Astrocyte (in vitro differentiated cells and primary cell): Measurements from ENCODE around the gene SENP1. TPM values are rescaled to one million over a fixed set of nuclear protein-coding genes. Genes with fewer than 3 reads are reported as not detected.
"Not testable (repeated sequence)": the region's sequence is repeated elsewhere in the genome, so short reads cannot be mapped to it uniquely, and the experiment has no call there.

Experiments
- DNase-seq: peaks from one replicate; pipeline ENCODE4 v3.0.0-alpha.2; 2010; ENCODE audit warnings: low read depth
- FAIRE-seq: peaks from 2 replicates; lab custom pipeline; 2011; peaks lifted over from hg19 to GRCh38; lab: Jason Lieb, UNC
- H2AFZ ChIP-seq: 2 replicates; pipeline ENCODE4 v1.6.0; 2012; ENCODE audit warnings: low read depth, low read length, inconsistent platforms
- H3K27ac ChIP-seq: 2 replicates; pipeline ENCODE4 v1.5.1; 2011; ENCODE audit warnings: low read depth, low read length, inconsistent platforms
- H3K27me3 ChIP-seq: 2 replicates; pipeline ENCODE4 v1.6.0; 2011; ENCODE audit warnings: low read length, inconsistent platforms; ENCODE audit not compliant: insufficient read depth
- H3K36me3 ChIP-seq: 2 replicates; pipeline ENCODE4 v1.5.1; 2011; ENCODE audit warnings: low read length, inconsistent platforms; ENCODE audit not compliant: insufficient read depth
- H3K4me1 ChIP-seq: 2 replicates; pipeline ENCODE4 v1.5.1; 2011; ENCODE audit warnings: low read length, inconsistent platforms; ENCODE audit not compliant: insufficient read depth
- H3K4me2 ChIP-seq: 2 replicates; pipeline ENCODE4 v1.6.0; 2012; ENCODE audit warnings: low read length, inconsistent platforms
- H3K4me3 ChIP-seq: 2 replicates; pipeline ENCODE4 v1.5.1; 2011; ENCODE audit warnings: low read depth, mild to moderate bottlenecking, low read length, inconsistent platforms; ENCODE audit not compliant: insufficient read depth
- H3K79me2 ChIP-seq: 2 replicates; pipeline ENCODE4 v1.6.0; 2012; ENCODE audit warnings: mild to moderate bottlenecking, low read length, inconsistent platforms; ENCODE audit not compliant: insufficient read depth
- H3K9ac ChIP-seq: 2 replicates; pipeline ENCODE4 v1.6.0; 2012; ENCODE audit warnings: mild to moderate bottlenecking, low read length, inconsistent platforms
- H3K9me3 ChIP-seq: 2 replicates; pipeline ENCODE4 v1.5.1; 2012; ENCODE audit warnings: low read depth, mild to moderate bottlenecking, low read length, inconsistent platforms; ENCODE audit not compliant: insufficient read depth
- H4K20me1 ChIP-seq: 2 replicates; pipeline ENCODE4 v1.6.0; 2012; ENCODE audit warnings: low read length, inconsistent platforms; ENCODE audit not compliant: insufficient read depth
- H3K27ac Mint-ChIP-seq: one replicate; pipeline ENCODE4 v1.8.0; 2021; ENCODE audit warnings: mild to moderate bottlenecking, mixed read lengths; ENCODE audit not compliant: unreplicated experiment
- H3K27me3 Mint-ChIP-seq: one replicate; pipeline ENCODE4 v1.8.0; 2021; ENCODE audit warnings: low read depth, mixed read lengths; ENCODE audit not compliant: unreplicated experiment
- H3K36me3 Mint-ChIP-seq: one replicate; pipeline ENCODE4 v1.8.0; 2021; ENCODE audit warnings: low read depth, mixed read lengths; ENCODE audit not compliant: unreplicated experiment
- H3K4me1 Mint-ChIP-seq: one replicate; pipeline ENCODE4 v1.8.0; 2021; ENCODE audit warnings: low read depth, mixed read lengths; ENCODE audit not compliant: unreplicated experiment
- H3K4me3 Mint-ChIP-seq: one replicate; pipeline ENCODE4 v1.8.0; 2021; ENCODE audit warnings: mild to moderate bottlenecking, moderate library complexity, mixed read lengths; ENCODE audit not compliant: unreplicated experiment
- H3K9me3 Mint-ChIP-seq: one replicate; pipeline ENCODE4 v1.8.0; 2021; ENCODE audit warnings: mild to moderate bottlenecking, mixed read lengths; ENCODE audit not compliant: unreplicated experiment
- CTCF ChIP-seq: IDR thresholded peaks from 2 replicates; pipeline ENCODE4 v1.5.1; 2011; ENCODE audit warnings: low read depth, mild to moderate bottlenecking, inconsistent platforms, low read length, moderate library complexity; ENCODE audit not compliant: insufficient read depth
- EZH2 ChIP-seq: IDR thresholded peaks from 2 replicates; pipeline ENCODE4 v1.6.1; 2012; ENCODE audit warnings: mild to moderate bottlenecking, low read length, inconsistent platforms; ENCODE audit not compliant: insufficient read depth
- total RNA-seq: library from RNA; stranded (reverse); gene quantifications from 2 replicates; pipeline ENCODE4 v1.2.1, GENCODE V29; 2021

The SENP1 gene
- total RNA-seq, 1 donor from 2014 or later, result 13.6 TPM

- Mint-ChIP-seq H3K27ac (no peak overlapping the region), H3K36me3 (no peaks in the 10 kb centered on the region), H3K9me3 (peaks cover 8% of the 10 kb centered on the region), H3K4me1 (peaks cover 7% of the 10 kb centered on the region), H3K27me3 (peaks cover 8% of the 10 kb centered on the region), H3K4me3 (no peak overlapping the region)
- Histone ChIP-seq H3K79me2 (peaks cover 15% of the 10 kb centered on the region), H3K9ac (no peak overlapping the region), H3K4me2 (no peak overlapping the region), H3K36me3 (no peaks in the 10 kb centered on the region), H3K27ac (no peak overlapping the region), H2AFZ (no peak overlapping the region), H3K27me3 (peaks cover 3% of the 10 kb centered on the region), H3K9me3 (no peaks in the 10 kb centered on the region), H4K20me1 (peaks cover under 1% of the 10 kb centered on the region), H3K4me3 (no peak overlapping the region), H3K4me1 (peaks cover 5% of the 10 kb centered on the region)
- no peak for TF ChIP-seq CTCF
- TF ChIP-seq EZH2, result no peak
- DNase-seq, result no peak
- FAIRE-seq, result no peak
Measured at GRCh38 chr12:48115957-48116356, 10.1 kb upstream of the SENP1 start.

GRCh38 chr12:48111312-48111693 is 5.4 kb upstream of the SENP1 start:
- not testable (repeated sequence) for H3K4me2 ChIP-seq, H3K27me3 ChIP-seq, FAIRE-seq, H3K27ac ChIP-seq, DNase-seq, H3K9me3 Mint-ChIP-seq, H4K20me1 ChIP-seq, H3K9me3 ChIP-seq, H3K27ac Mint-ChIP-seq, H3K36me3 ChIP-seq, H3K4me3 ChIP-seq, H3K4me1 ChIP-seq, H3K4me1 Mint-ChIP-seq, H3K4me3 Mint-ChIP-seq, H3K9ac ChIP-seq, H3K79me2 ChIP-seq, H2AFZ ChIP-seq, H3K36me3 Mint-ChIP-seq, H3K27me3 Mint-ChIP-seq

- no peak overlapping the region for H3K9ac ChIP-seq
- peaks cover 8% of the 10 kb centered on the region for H3K9me3 Mint-ChIP-seq
- peaks cover 8% of the 10 kb centered on the region for H3K27me3 Mint-ChIP-seq
- H3K4me2 ChIP-seq, result no peak overlapping the region
- no peaks in the 10 kb centered on the region for H3K36me3 Mint-ChIP-seq
- FAIRE-seq (no peak), DNase-seq (no peak)
- no peaks in the 10 kb centered on the region for H4K20me1 ChIP-seq
- no peak overlapping the region for H3K27ac Mint-ChIP-seq
- H3K4me1 Mint-ChIP-seq, result peaks cover 9% of the 10 kb centered on the region
- H3K4me3 Mint-ChIP-seq, result no peak overlapping the region
- H3K36me3 ChIP-seq, result no peaks in the 10 kb centered on the region
- H3K27ac ChIP-seq, result no peak overlapping the region
- no peaks in the 10 kb centered on the region for H3K9me3 ChIP-seq
- H3K4me1 ChIP-seq, result peaks cover 8% of the 10 kb centered on the region
- H3K4me3 ChIP-seq, result no peak overlapping the region
- H3K79me2 ChIP-seq, result peaks cover 8% of the 10 kb centered on the region
- TF ChIP-seq EZH2 (no peak), CTCF (no peak)
- H2AFZ ChIP-seq, result no peak overlapping the region
- no peaks in the 10 kb centered on the region for H3K27me3 ChIP-seq
Measured at GRCh38 chr12:48110691-48111311, 4.9 kb upstream of the SENP1 start.
